GM21619 (cell line): Measurements from ENCODE around the gene UQCRC1.
"Not testable (repeated sequence)": the region's sequence is repeated elsewhere in the genome, so short reads cannot be mapped to it uniquely, and the experiment has no call there.

Experiments
- ATAC-seq: cut with Tn5 transposase; IDR thresholded peaks from one replicate; pipeline ENCODE4 v1.9.1; 2021; ENCODE audit not compliant: unreplicated experiment

UQCRC1 gene

GRCh38 chr3:48555949-48556795 is 53.3 kb downstream of the UQCRC1 start:
- no peak for ATAC-seq

GRCh38 chr3:48555231-48555948 is 54.1 kb downstream of the UQCRC1 start:
- no peak for ATAC-seq

DNA sequence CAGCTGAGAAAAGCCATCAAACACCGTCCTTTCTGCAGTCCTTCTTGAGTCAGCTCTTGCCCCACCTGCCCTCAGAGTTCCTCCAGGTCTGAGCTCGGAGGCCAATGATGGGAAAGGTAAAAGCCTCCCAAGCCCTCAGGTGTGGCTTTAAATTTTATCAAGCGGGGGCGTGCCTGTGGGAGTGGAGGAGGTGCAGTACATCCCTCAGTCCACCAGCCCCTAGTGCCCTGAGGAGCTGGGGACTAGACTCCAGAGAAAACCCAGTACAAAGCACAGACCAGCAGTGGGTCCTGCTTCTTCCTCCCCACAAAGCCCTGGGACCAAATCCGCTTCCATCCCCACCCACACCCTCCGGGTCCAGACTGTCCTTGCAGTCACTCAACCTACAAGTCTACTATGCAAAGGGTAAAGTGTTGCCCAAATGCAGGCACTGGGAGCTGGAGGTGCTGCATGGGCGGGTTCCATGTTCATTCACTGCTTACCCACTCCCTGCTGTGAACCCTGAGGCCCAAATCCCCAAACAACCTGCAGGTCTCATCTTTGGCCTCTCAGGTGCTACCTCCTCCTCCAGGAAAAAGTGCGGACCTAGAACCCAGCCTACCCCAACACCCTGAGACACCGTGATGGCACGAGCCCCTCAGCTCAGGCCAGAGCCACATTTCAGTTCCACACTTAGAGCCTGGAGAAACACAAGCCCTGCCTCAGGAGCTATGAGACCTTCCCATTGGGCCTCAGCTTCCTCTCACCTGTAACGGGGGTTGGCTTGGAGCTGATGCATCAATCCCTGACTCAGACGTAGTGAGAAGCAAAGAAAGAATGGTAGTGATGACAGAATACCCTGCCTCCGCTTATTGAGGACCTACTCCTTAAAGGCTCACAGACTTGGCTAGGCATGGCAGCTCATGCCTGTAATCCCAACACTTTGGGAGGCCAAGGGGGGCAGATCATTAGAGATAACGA is 55.3 kb downstream of the UQCRC1 start:
- no peak for ATAC-seq

- no peak for ATAC-seq
Observed at GRCh38 chr3:48553361-48553760, 56.1 kb downstream of the UQCRC1 start.

DNA sequence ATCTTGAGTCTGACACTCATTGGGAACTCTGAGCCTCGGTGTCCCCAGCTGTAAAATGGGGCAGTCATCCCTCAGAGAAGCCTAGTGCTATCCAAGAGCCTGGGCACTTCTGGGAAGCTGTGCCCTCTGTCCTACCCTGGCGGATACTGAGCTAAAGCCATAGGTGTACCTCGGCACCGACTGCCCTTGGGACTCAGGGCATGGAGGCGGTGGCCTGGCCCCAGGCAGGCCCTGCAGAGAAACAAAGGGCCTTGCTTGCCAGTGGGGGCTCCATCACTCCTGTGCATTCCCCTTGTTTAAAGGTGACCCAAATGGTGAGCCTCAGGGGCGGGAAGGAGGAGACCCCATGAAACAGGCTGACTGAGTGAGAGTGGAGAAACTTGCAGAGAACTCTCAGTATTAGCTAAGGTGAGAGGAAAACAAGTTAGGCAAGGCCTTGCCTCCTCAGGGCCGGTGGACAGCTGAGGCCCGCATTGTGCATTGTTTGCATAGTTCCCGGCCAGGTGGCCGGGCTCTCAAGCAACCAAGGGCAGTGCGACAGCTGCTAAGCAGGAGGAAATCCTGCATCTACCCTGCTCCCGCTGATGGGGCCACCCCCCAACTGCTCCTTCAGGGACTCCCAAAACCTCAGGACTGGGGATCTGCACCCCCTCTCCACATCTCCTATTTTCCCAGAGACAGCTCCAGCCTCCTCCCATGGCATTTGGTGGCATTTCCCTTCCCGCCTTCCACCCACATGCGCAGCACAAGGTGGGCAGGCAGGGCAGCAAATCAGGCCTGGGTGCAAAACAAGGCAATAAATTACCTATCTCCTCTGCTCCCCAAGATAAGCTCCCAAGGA is 57.1 kb downstream of the UQCRC1 start:
- no peak for ATAC-seq

DNA sequence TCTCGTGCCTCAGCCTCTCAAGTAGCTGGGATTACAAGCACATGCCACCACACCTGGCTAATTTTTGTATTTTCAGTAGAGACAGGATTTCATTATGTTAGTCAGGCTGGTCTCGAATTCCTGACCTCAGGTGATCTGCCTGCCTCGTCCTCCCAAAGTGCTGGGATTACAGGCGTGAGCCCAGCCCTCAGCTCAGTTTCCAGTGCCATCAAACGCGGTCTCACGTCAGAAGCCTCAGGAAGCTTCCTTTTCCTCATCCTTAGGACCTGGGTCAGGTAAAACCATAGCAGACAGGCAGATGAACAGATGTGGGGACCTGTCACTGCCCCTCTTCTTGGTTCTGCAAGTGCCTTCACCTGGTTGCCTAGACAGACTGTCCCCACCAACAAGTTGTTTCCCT is 57.8 kb downstream of the UQCRC1 start:
- not testable (repeated sequence) for ATAC-seq
